GM12878 (cell line): Measurements from ENCODE around the gene CCDC63. TPM values are rescaled to one million over a fixed set of nuclear protein-coding genes. Genes with fewer than 3 reads are reported as not detected.

Experiments used
- ATAC-seq: fragments of 200-7000 bp; cut with Tn5 transposase; 3 replicates; pipeline ENCODE4 v1.9.1; 2020; ENCODE audit warnings: mild to moderate bottlenecking, moderate library complexity
- BruUV-seq: library from RNA; stranded (reverse); fragments of 400-500 nt; replicated peaks from 2 replicates; lab custom pipeline; 2021; lab: Mats Ljungman, UMichigan
- CTCF ChIA-PET: fragments of 300-600 bp; sonication (Branson Sonifier 250); formaldehyde crosslinking; extraction: SDS; loops from one replicate; lab custom pipeline; 2021; ENCODE audit warnings: inconsistent platforms; lab: Yijun Ruan, JAX
- POLR2A ChIA-PET: fragments of 350-600 bp; formaldehyde crosslinking; extraction: SDS; loops from one replicate; lab custom pipeline; 2021; ENCODE audit warnings: inconsistent platforms; lab: Charles Lee
- RAD21 ChIA-PET: fragments of 300-600 bp; sonication (Branson Sonifier 250); formaldehyde crosslinking; loops from one replicate; lab custom pipeline; 2023; ENCODE audit warnings: antibody characterized with exemption; ENCODE audit not compliant: unreplicated experiment; lab: Charles Lee
- SMC1A ChIA-PET: fragments of 300-600 bp; sonication (Branson Sonifier 250); formaldehyde crosslinking; loops from one replicate; lab custom pipeline; 2023; ENCODE audit not compliant: unreplicated experiment, uncharacterized antibody; lab: Charles Lee
- DNase-seq: peaks from one replicate; pipeline ENCODE4 v3.0.0-alpha.2; 2011; ENCODE audit warnings: low read depth, low spot score
- FAIRE-seq: peaks from 3 replicates; lab custom pipeline; 2011; peaks lifted over from hg19 to GRCh38; lab: Jason Lieb, UNC
- H2AFZ ChIP-seq: 2 replicates; pipeline ENCODE4 v1.6.0; 2011; ENCODE audit warnings: low read depth, low read length, control low read depth; ENCODE audit not compliant: control insufficient read depth
- H3K27ac ChIP-seq: 2 replicates; pipeline ENCODE4 v1.5.1; 2011; ENCODE audit warnings: control low read depth; ENCODE audit not compliant: control insufficient read depth, insufficient read depth
- H3K27me3 ChIP-seq, 2 experiments: replicated peaks in 1 of 2; 2 replicates each; pipeline versions ENCODE4 v1.6.0 to v1.6.1; 2011; ENCODE audit warnings: low read length in 1 of 2; ENCODE audit not compliant: control insufficient read depth in 2 of 2, insufficient read depth in 2 of 2
- H3K36me3 ChIP-seq, 2 experiments: 2 replicates each; pipeline ENCODE4 v1.5.1; 2011; ENCODE audit warnings: low read length in 1 of 2; ENCODE audit not compliant: control insufficient read depth in 2 of 2, insufficient read depth in 2 of 2
- H3K4me1 ChIP-seq: 2 replicates; pipeline ENCODE4 v1.6.1; 2011; ENCODE audit warnings: mild to moderate bottlenecking, low read length, moderate library complexity, mixed read lengths; ENCODE audit not compliant: control insufficient read depth, insufficient read depth
- H3K4me2 ChIP-seq: 2 replicates; pipeline ENCODE4 v1.6.0; 2011; ENCODE audit warnings: control low read depth; ENCODE audit not compliant: control insufficient read depth, insufficient read depth
- H3K4me3 ChIP-seq: fragments of 200-600 bp; sonication (generic); 2 replicates; pipeline ENCODE4 v1.5.1; 2016
- H3K79me2 ChIP-seq: 2 replicates; pipeline ENCODE4 v1.6.0; 2011; ENCODE audit warnings: low read length; ENCODE audit not compliant: control insufficient read depth, insufficient read depth
- H3K9ac ChIP-seq: 2 replicates; pipeline ENCODE4 v1.8.0; 2011; ENCODE audit warnings: low read length, control low read depth, mixed read lengths; ENCODE audit not compliant: control insufficient read depth, insufficient read depth
- H3K9me3 ChIP-seq: replicated peaks from 3 replicates; pipeline ENCODE4 v1.5.1; 2011; ENCODE audit warnings: mild to moderate bottlenecking, low read length; ENCODE audit not compliant: control insufficient read depth, insufficient read depth
- H4K20me1 ChIP-seq: 2 replicates; pipeline ENCODE4 v1.6.0; 2011; ENCODE audit not compliant: control insufficient read depth, insufficient read depth
- ATF7 ChIP-seq: fragments of 450-650 bp; IDR thresholded peaks from 2 replicates; pipeline ENCODE4 v1.6.1; 2016; ENCODE audit warnings: low read depth, mild to moderate bottlenecking
- FOXM1 ChIP-seq: IDR thresholded peaks from 2 replicates; pipeline ENCODE4 v1.6.1; 2012; ENCODE audit warnings: low read depth, mild to moderate bottlenecking, inconsistent platforms, low read length, moderate library complexity
- HDAC2 ChIP-seq: fragments of 200-600 bp; sonication (generic); IDR thresholded peaks from 2 replicates; pipeline ENCODE4 v1.6.1; 2017
- IKZF2 ChIP-seq, 2 experiments: fragments of 450-650 bp; IDR thresholded peaks; 2 replicates each; pipeline ENCODE4 v1.6.1; 2017; ENCODE audit warnings: mild to moderate bottlenecking in 2 of 2, moderate library complexity in 2 of 2
- KAT2A ChIP-seq: conservative IDR thresholded peaks from 2 replicates; pipeline ENCODE4 v1.6.1; 2011; ENCODE audit warnings: low read depth, low read length; ENCODE audit not compliant: control insufficient read depth
- MEF2A ChIP-seq: IDR thresholded peaks from 2 replicates; pipeline ENCODE4 v1.6.1; 2011; ENCODE audit warnings: low read depth, mild to moderate bottlenecking, low read length, moderate library complexity; ENCODE audit not compliant: insufficient read depth
- NFYA ChIP-seq: IDR thresholded peaks from 2 replicates; pipeline ENCODE4 v1.6.1; 2011; ENCODE audit warnings: low read depth, mild to moderate bottlenecking, low read length, improper control_type of control experiment, borderline replicate concordance
- NFYB ChIP-seq: IDR thresholded peaks from 2 replicates; pipeline ENCODE4 v1.6.1; 2011; ENCODE audit warnings: low read depth, mild to moderate bottlenecking, low read length, improper control_type of control experiment, moderate library complexity; ENCODE audit not compliant: insufficient read depth
- RAD21 ChIP-seq: IDR thresholded peaks from 2 replicates; pipeline ENCODE4 v1.6.1; 2011; ENCODE audit warnings: mild to moderate bottlenecking, low read depth, low read length, moderate library complexity; ENCODE audit not compliant: insufficient read depth
- RCOR1 ChIP-seq: conservative IDR thresholded peaks from 2 replicates; pipeline ENCODE4 v1.6.1; 2012; ENCODE audit warnings: low read depth, low read length, improper control_type of control experiment
- WRNIP1 ChIP-seq: IDR thresholded peaks from 2 replicates; pipeline ENCODE4 v1.6.1; 2011; ENCODE audit warnings: low read depth, low read length, improper control_type of control experiment, borderline replicate concordance
- ZNF274 ChIP-seq: IDR thresholded peaks from one replicate; pipeline ENCODE4 v1.8.0; 2011; ENCODE audit not compliant: insufficient read length, insufficient read depth
- WGBS: methylation state at CpG from one replicate; pipeline ENCODE4 v1.1.6; 2016; ENCODE audit warnings: low lambda C conversion rate; ENCODE audit not compliant: insufficient replicate concordance, insufficient coverage; ENCODE audit errors: missing lambda C conversion rate; 5-methylcytosine and 5-hydroxymethylcytosine counted together
- in situ Hi-C: fragments of 300-500 bp; cut with MboI; formaldehyde crosslinking; loops from 9 replicates; pipeline ENCODE4 v1.14.3; 2018; ENCODE audit warnings: mixed read lengths
- intact Hi-C: fragments of 100-400 bp; cut with micrococcal nuclease; formaldehyde crosslinking; loops from one replicate; pipeline ENCODE4 v1.14.2; 2022; ENCODE audit not compliant: unreplicated experiment
- polyA plus RNA-seq, 11 experiments: library from polyadenylated mRNA; depleted of rRNA in 4 of 11; unstranded in 6 of 11; stranded (reverse) in 5 of 11; fragments of >200 nt; fragmentation: Nextera tagmentation in 4 of 11; fragmentation: Illumina TruSeq in 1 of 11; extraction: Ambion mirVana in 4 of 11; extraction: Trizol in 1 of 11; gene quantifications; 1 replicate in 1 of 11; 2 replicates in 10 of 11; pipeline versions ENCODE4 v1.2.1 to v1.2.3, GENCODE V29; 2011 to 2016; ENCODE audit warnings: inconsistent platforms in 2 of 11, missing spikeins in 2 of 11, low read depth in 1 of 11
- total RNA-seq, 4 experiments: library from RNA; depleted of rRNA in 3 of 4; stranded (reverse); fragments of >200 nt in 3 of 4; fragmentation: Illumina TruSeq in 1 of 4; extraction: Trizol in 1 of 4; gene quantifications; 2 replicates each; pipeline versions ENCODE4 v1.2.1 to v1.2.3, GENCODE V29; 2013 to 2021
- TF ChIP-seq, protein P1 (sequence below): IDR thresholded peaks from 2 replicates; pipeline ENCODE4 v1.6.1; 2011; ENCODE audit warnings: low read depth, low read length, improper control_type of control experiment, borderline replicate concordance
- TF ChIP-seq, protein P2 (sequence below): fragments of 150-350 bp; IDR thresholded peaks from 2 replicates; pipeline ENCODE4 v1.6.1; 2014; ENCODE audit warnings: mild to moderate bottlenecking, low read depth, low read length
- TF ChIP-seq, protein P3 (sequence below): IDR thresholded peaks from 2 replicates; pipeline ENCODE4 v1.6.1; 2012; ENCODE audit warnings: low read depth, low read length, improper control_type of control experiment
- TF ChIP-seq, protein P4 (sequence below): fragments of 450-650 bp; IDR thresholded peaks from 2 replicates; pipeline ENCODE4 v1.6.1; 2016; ENCODE audit warnings: mild to moderate bottlenecking, moderate library complexity, borderline replicate concordance

The CCDC63 gene
- total and polyA plus RNA-seq, 10 of the 15 experiments (the other 5 are each of a cell fraction or from before 2014, with no cell fraction given): not detected

DNA sequence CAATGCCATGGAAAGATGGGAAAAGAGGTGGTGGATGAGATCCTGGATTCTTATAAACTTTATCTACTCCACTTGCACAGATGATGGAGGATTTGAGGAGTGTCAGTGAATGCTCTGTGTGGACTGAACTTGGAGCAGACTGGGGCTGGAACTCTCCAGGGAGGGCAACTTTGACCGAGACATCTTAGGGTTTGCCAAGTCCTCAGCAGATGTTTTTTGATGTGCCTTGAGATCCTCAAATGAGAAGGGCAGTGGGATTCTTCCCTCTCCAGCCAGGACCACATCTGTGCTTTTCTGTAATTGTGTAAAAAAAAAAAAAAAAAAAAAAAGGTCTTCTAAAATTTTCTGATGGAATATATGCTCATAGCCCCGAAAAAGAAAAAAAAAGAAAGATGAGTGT lies 96.6 kb downstream of the CCDC63 start:
- H3K27ac ChIP-seq: no peak overlapping the region
- H2AFZ ChIP-seq: no peak overlapping the region
- DNase-seq: no peak
- H3K27me3 ChIP-seq: no peaks in the 10 kb centered on the region
- intact Hi-C loops (no loop called here), in situ Hi-C loops (no loop called here)
- no peak overlapping the region for H3K4me2 ChIP-seq
- ChIA-PET CTCF (interaction anchor here (0.8 kb wide), 1 partner anchor 357 kb away, joined by 3 read pairs; no protein-coding TSS in a partner anchor), POLR2A (no interaction called here), SMC1A (no interaction called here), RAD21 (no interaction called here)
- BruUV-seq: no TSS peak
- no peaks in the 10 kb centered on the region for H3K4me1 ChIP-seq
- no peak for ATAC-seq
- H3K36me3 ChIP-seq: no peaks in the 10 kb centered on the region
- H3K9me3 ChIP-seq: peaks cover 4% of the 10 kb centered on the region; the same call in 2 of the 3 replicates
- no peaks in the 10 kb centered on the region for H4K20me1 ChIP-seq
- WGBS: 12% methylated on average over 2 of the region's 2 CpGs
- H3K4me3 ChIP-seq: no peak overlapping the region
- no peaks in the 10 kb centered on the region for H3K79me2 ChIP-seq
- FAIRE-seq: no peak
- H3K9ac ChIP-seq: no peak overlapping the region
- no peak for TF ChIP-seq ATF7
- TF ChIP-seq, protein P1, sequence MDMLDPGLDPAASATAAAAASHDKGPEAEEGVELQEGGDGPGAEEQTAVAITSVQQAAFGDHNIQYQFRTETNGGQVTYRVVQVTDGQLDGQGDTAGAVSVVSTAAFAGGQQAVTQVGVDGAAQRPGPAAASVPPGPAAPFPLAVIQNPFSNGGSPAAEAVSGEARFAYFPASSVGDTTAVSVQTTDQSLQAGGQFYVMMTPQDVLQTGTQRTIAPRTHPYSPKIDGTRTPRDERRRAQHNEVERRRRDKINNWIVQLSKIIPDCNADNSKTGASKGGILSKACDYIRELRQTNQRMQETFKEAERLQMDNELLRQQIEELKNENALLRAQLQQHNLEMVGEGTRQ: no peak
- TF ChIP-seq KAT2A: no peak
- no peak for TF ChIP-seq RCOR1
- no peak for TF ChIP-seq RAD21
- no peak for TF ChIP-seq MEF2A
- TF ChIP-seq IKZF2 (IDR thresholded peaks at IDR 0.05): no peak
- TF ChIP-seq, protein P2, sequence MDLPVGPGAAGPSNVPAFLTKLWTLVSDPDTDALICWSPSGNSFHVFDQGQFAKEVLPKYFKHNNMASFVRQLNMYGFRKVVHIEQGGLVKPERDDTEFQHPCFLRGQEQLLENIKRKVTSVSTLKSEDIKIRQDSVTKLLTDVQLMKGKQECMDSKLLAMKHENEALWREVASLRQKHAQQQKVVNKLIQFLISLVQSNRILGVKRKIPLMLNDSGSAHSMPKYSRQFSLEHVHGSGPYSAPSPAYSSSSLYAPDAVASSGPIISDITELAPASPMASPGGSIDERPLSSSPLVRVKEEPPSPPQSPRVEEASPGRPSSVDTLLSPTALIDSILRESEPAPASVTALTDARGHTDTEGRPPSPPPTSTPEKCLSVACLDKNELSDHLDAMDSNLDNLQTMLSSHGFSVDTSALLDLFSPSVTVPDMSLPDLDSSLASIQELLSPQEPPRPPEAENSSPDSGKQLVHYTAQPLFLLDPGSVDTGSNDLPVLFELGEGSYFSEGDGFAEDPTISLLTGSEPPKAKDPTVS: no peak
- TF ChIP-seq FOXM1: no peak
- no peak for TF ChIP-seq WRNIP1
- no peak for TF ChIP-seq HDAC2
- TF ChIP-seq ZNF274: no peak
- TF ChIP-seq, protein P3, sequence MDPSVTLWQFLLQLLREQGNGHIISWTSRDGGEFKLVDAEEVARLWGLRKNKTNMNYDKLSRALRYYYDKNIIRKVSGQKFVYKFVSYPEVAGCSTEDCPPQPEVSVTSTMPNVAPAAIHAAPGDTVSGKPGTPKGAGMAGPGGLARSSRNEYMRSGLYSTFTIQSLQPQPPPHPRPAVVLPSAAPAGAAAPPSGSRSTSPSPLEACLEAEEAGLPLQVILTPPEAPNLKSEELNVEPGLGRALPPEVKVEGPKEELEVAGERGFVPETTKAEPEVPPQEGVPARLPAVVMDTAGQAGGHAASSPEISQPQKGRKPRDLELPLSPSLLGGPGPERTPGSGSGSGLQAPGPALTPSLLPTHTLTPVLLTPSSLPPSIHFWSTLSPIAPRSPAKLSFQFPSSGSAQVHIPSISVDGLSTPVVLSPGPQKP: no peak
- no peak for TF ChIP-seq NFYB
- TF ChIP-seq, protein P4, sequence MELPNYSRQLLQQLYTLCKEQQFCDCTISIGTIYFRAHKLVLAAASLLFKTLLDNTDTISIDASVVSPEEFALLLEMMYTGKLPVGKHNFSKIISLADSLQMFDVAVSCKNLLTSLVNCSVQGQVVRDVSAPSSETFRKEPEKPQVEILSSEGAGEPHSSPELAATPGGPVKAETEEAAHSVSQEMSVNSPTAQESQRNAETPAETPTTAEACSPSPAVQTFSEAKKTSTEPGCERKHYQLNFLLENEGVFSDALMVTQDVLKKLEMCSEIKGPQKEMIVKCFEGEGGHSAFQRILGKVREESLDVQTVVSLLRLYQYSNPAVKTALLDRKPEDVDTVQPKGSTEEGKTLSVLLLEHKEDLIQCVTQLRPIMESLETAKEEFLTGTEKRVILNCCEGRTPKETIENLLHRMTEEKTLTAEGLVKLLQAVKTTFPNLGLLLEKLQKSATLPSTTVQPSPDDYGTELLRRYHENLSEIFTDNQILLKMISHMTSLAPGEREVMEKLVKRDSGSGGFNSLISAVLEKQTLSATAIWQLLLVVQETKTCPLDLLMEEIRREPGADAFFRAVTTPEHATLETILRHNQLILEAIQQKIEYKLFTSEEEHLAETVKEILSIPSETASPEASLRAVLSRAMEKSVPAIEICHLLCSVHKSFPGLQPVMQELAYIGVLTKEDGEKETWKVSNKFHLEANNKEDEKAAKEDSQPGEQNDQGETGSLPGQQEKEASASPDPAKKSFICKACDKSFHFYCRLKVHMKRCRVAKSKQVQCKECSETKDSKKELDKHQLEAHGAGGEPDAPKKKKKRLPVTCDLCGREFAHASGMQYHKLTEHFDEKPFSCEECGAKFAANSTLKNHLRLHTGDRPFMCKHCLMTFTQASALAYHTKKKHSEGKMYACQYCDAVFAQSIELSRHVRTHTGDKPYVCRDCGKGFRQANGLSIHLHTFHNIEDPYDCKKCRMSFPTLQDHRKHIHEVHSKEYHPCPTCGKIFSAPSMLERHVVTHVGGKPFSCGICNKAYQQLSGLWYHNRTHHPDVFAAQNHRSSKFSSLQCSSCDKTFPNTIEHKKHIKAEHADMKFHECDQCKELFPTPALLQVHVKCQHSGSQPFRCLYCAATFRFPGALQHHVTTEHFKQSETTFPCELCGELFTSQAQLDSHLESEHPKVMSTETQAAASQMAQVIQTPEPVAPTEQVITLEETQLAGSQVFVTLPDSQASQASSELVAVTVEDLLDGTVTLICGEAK: no peak
- no peak for TF ChIP-seq NFYA
